Thyroid gland (tissue), 4 donors: ENCODE data around the gene TBCD.

Experiments used
- CTCF ChIP-seq, 6 experiments: fragments of 200-600 bp in 3 of 6; fragments of 450-650 bp in 3 of 6; sonication (generic) in 3 of 6; IDR thresholded peaks; one replicate each; pipeline ENCODE4 v1.5.1; 2016 to 2019; ENCODE audit warnings: antibody characterized with exemption in 6 of 6, mild to moderate bottlenecking in 2 of 6, inconsistent platforms in 1 of 6, moderate library complexity in 1 of 6
- POLR2A ChIP-seq, 2 donors: fragments of 450-650 bp; IDR thresholded peaks; one replicate each; pipeline ENCODE4 v1.6.1; 2017; ENCODE audit warnings: antibody characterized with exemption in 2 of 2, mild to moderate bottlenecking in 2 of 2, moderate library complexity in 1 of 2

GRCh38 chr17:82974136-82974952 is 222.5 kb downstream of the TBCD start:
- no peak for TF ChIP-seq CTCF (IDR thresholded peaks at IDR 0.05)
- no peak for TF ChIP-seq POLR2A (IDR thresholded peaks at IDR 0.05)
